Endothelial cell of umbilical vein (primary cell): ENCODE results near the gene NUP50.

Experiments used
- CTCF ChIP-seq, 2 donors: IDR thresholded peaks; 1 replicate in 1 of 2; 2 replicates in 1 of 2; pipeline ENCODE4 v1.5.1; 2011; ENCODE audit warnings: low read length in 2 of 2, mild to moderate bottlenecking in 2 of 2, moderate library complexity in 2 of 2, control low read depth in 1 of 2, inconsistent platforms in 1 of 2, low read depth in 1 of 2; ENCODE audit not compliant: insufficient read depth in 1 of 2; ENCODE audit errors: extremely low read depth in 1 of 2
- EZH2 ChIP-seq: IDR thresholded peaks from 2 replicates; pipeline ENCODE4 v1.6.1; 2012; ENCODE audit warnings: borderline replicate concordance, low read depth, mild to moderate bottlenecking, moderate library complexity, low read length, inconsistent platforms; ENCODE audit not compliant: severe bottlenecking
- GATA2 ChIP-seq: IDR thresholded peaks from 2 replicates; pipeline ENCODE4 v1.7.0; 2011; ENCODE audit warnings: low read depth, mild to moderate bottlenecking, moderate library complexity, mixed read lengths, low read length; ENCODE audit not compliant: insufficient read length, insufficient read depth
- JUN ChIP-seq: IDR thresholded peaks from 2 replicates; pipeline ENCODE4 v1.6.1; 2011; ENCODE audit warnings: borderline replicate concordance, low read depth; ENCODE audit not compliant: insufficient read length, insufficient read depth
- POLR2A ChIP-seq: IDR thresholded peaks from 2 replicates; pipeline ENCODE4 v1.6.1; 2012; ENCODE audit warnings: low read depth, mild to moderate bottlenecking, control low read depth, low read length

DNA sequence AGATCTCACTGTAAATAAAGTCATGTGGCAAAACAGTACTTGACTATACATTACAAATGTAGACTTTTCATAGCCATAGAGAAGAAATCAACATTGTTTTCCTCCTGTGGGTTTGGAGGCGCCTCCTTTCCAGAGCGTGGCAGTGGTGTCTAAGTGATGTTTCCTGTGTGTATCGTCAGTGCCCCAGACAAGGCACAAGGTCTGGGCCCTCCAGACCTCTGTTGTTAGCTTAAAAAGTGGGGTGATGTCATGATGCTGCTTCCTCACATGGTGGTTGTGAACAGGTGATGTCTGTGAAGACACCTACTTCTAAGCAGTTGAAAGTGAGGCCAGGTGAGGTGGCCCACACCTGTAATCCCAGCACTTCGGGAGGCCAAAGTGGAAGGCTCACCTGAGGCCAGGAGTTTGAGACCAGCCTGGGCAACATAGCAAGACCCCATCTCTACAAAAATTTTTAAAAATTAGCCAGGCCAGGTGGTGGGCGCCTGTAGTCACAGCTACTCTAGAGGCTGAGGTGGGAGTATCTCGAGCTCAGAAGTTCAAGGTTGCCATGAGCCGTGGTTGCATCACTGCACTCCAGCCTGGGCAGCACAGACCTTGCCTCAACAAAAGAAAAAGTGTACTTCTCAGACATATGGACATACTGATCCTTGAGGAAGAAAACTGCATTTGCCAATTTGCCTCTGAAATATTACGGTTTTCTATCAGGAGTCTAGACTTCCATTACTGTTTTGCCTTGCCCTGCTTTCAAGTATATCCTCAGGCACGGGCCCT, 15.7 kb downstream of the NUP50 start:
- no peak for TF ChIP-seq CTCF (IDR thresholded peaks at IDR 0.05; ENCODE audit: extremely low read depth in 1 of 2, insufficient read depth in 1 of 2, low read depth in 1 of 2, low read length in 2 of 2)
- no peak for TF ChIP-seq POLR2A
- no peak for TF ChIP-seq EZH2
- no peak for TF ChIP-seq JUN
- TF ChIP-seq GATA2, result no peak
